ENCODE results near the gene LPCAT2. TPM values are rescaled to one million over a fixed set of nuclear protein-coding genes. Genes with fewer than 3 reads are reported as not detected.

The LPCAT2 gene
- total RNA-seq, 1 donor from 2014 or later = 74.4 TPM

GRCh38 chr16:55508271-55508921 is 476 bp upstream of the LPCAT2 start:
- Histone ChIP-seq H3K4me3 (ENCODE audit: insufficient read depth, low read depth, low read length) (peak overlapping the region; percentile 84), H3K27ac (ENCODE audit: low read depth, low read length) (no peak overlapping the region), H3K36me3 (ENCODE audit: insufficient read depth, low read length) (peaks cover 10% of the 10 kb centered on the region), H3K4me2 (ENCODE audit: low read length) (peak overlapping the region; percentile 97), H3K9ac (ENCODE audit: low read length) (no peak overlapping the region), H3K4me1 (ENCODE audit: insufficient read depth, low read length) (peaks cover 16% of the 10 kb centered on the region), H4K20me1 (ENCODE audit: insufficient read depth, low read length) (no peaks in the 10 kb centered on the region), H2AFZ (ENCODE audit: low read depth, low read length) (no peak overlapping the region), H3K9me3 (ENCODE audit: insufficient read depth, low read depth, low read length) (no peaks in the 10 kb centered on the region), H3K79me2 (ENCODE audit: insufficient read depth, low read length) (peaks cover 45% of the 10 kb centered on the region), H3K27me3 (ENCODE audit: insufficient read depth, low read length) (no peaks in the 10 kb centered on the region)
- Mint-ChIP-seq H3K27ac (ENCODE audit: unreplicated experiment) (peak overlapping the region; percentile 53), H3K9me3 (ENCODE audit: unreplicated experiment) (peaks cover 8% of the 10 kb centered on the region), H3K4me3 (ENCODE audit: unreplicated experiment) (peak overlapping the region; percentile 98), H3K36me3 (ENCODE audit: low read depth, unreplicated experiment) (peaks cover 31% of the 10 kb centered on the region), H3K27me3 (ENCODE audit: low read depth, unreplicated experiment) (no peaks in the 10 kb centered on the region), H3K4me1 (ENCODE audit: low read depth, unreplicated experiment) (peaks cover 24% of the 10 kb centered on the region)
- no peak for DNase-seq (ENCODE audit: low read depth)
- no peak for TF ChIP-seq EZH2 (IDR thresholded peaks at IDR 0.05; ENCODE audit: insufficient read depth, low read length)
- TF ChIP-seq CTCF (IDR thresholded peaks at IDR 0.05; ENCODE audit: insufficient read depth, low read depth, low read length) = no peak
- FAIRE-seq = no peak

- DNase-seq (ENCODE audit: low read depth) (no peak), FAIRE-seq (no peak)
Observed at GRCh38 chr16:55510185-55510805, 1.4 kb downstream of the LPCAT2 start.

More at GRCh38 chr16:55510185-55510805, 1.4 kb downstream of the LPCAT2 start:
- H3K79me2 ChIP-seq (ENCODE audit: insufficient read depth, low read length) = peaks cover 53% of the 10 kb centered on the region
- Mint-ChIP-seq H3K4me3 (ENCODE audit: unreplicated experiment) (peak overlapping the region; percentile 98), H3K27ac (ENCODE audit: unreplicated experiment) (peak overlapping the region; percentile 97), H3K27me3 (ENCODE audit: low read depth, unreplicated experiment) (no peaks in the 10 kb centered on the region), H3K36me3 (ENCODE audit: low read depth, unreplicated experiment) (peaks cover 26% of the 10 kb centered on the region), H3K9me3 (ENCODE audit: unreplicated experiment) (peaks cover 9% of the 10 kb centered on the region), H3K4me1 (ENCODE audit: low read depth, unreplicated experiment) (peaks cover 35% of the 10 kb centered on the region)
- peaks cover 10% of the 10 kb centered on the region for H3K36me3 ChIP-seq (ENCODE audit: insufficient read depth, low read length)
- peak overlapping the region; percentile 84 for H3K4me3 ChIP-seq (ENCODE audit: insufficient read depth, low read depth, low read length)
- peaks cover 31% of the 10 kb centered on the region for H3K4me1 ChIP-seq (ENCODE audit: insufficient read depth, low read length)
- peak overlapping the region; percentile 89 for H3K9ac ChIP-seq (ENCODE audit: low read length)
- H3K9me3 ChIP-seq (ENCODE audit: insufficient read depth, low read depth, low read length) = no peaks in the 10 kb centered on the region
- H3K27me3 ChIP-seq (ENCODE audit: insufficient read depth, low read length) = no peaks in the 10 kb centered on the region
- H2AFZ ChIP-seq (ENCODE audit: low read depth, low read length) = no peak overlapping the region
- peak overlapping the region; percentile 77 for H3K27ac ChIP-seq (ENCODE audit: low read depth, low read length)
- H3K4me2 ChIP-seq (ENCODE audit: low read length) = peak overlapping the region; percentile 97
- no peak for TF ChIP-seq CTCF (IDR thresholded peaks at IDR 0.05; ENCODE audit: insufficient read depth, low read depth, low read length)
- no peak for TF ChIP-seq EZH2 (IDR thresholded peaks at IDR 0.05; ENCODE audit: insufficient read depth, low read length)
- no peaks in the 10 kb centered on the region for H4K20me1 ChIP-seq (ENCODE audit: insufficient read depth, low read length)
